GM19455 (cell line): ENCODE data around the gene COPB2.
"Not testable (repeated sequence)": the region's sequence is repeated elsewhere in the genome, so short reads cannot be mapped to it uniquely, and the experiment has no call there.

Experiments
- ATAC-seq: cut with Tn5 transposase; IDR thresholded peaks from one replicate; pipeline ENCODE4 v1.9.1; 2021; ENCODE audit not compliant: unreplicated experiment

Gene COPB2

DNA sequence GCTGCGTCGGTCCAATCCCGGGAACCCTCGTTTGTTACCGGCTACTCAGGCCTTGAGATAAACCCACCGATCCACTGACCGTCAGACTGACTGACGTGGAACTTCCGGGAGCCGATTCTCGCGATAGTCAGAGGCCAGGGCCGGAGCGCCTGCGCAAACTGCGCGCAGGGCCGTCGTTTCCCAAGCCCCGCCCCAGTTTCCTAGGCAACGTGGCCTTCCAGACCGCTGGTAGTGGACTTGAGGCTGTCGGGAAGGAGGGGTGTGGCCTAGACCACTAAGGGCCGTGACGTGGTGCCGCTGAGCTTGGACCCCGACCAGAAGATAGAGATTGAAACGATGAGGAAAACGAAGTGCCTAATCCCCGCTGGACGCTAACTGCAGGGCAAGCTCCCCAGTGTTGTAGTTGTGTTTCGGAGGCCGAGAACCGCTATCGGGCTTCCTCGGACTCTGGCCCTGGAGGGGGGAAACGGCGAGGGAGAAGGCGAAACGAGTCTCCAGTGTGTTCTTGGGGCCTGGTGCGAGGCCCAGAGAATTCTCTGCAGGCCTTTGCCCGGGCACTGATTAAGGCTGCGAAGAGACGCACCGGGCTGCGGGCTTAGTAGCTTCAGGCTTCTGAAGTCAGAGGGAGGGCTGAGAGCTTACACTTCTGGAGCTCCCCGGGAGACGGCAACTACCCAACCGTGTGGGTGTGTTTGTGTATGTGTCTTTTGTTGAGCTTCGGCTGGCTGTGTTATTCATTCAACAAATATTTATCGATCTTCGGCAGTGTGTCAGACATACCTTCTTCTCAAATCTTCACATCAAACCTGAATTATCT, at the start of gene COPB2:
Gene COPB2, minus strand, starts transcription at position 96 of the 817 bp plus-strand sequence. CDS start 97 bp downstream, outside the sequence.
- peak; percentile 98 for ATAC-seq

DNA sequence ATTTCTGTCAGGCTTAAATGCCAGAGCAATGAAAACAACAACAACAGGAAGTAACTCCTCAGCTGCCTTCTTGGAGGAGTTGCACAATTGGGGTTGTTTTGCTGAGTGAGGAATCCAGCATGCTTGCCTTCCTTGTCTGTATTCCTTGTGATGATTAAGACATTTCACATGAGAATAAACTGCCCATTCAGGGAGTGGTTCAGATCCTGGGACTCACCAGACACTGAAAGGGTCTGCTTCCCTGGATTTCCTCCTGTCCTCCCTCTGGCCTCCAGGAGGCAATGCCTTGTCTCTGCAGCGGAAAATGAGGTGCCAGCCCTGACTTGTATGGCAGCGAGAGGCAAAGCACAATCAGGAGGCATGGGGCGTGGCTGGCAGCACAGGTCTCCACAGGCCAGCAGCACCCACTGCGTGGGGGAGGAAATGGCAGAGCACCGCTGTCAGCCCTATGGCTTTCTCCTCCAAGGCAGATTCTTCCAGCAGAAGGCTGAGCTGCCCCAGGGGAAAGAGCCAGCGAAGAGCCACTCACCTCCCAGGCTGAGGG, 45.4 kb upstream of the COPB2 start:
- no peak for ATAC-seq

DNA sequence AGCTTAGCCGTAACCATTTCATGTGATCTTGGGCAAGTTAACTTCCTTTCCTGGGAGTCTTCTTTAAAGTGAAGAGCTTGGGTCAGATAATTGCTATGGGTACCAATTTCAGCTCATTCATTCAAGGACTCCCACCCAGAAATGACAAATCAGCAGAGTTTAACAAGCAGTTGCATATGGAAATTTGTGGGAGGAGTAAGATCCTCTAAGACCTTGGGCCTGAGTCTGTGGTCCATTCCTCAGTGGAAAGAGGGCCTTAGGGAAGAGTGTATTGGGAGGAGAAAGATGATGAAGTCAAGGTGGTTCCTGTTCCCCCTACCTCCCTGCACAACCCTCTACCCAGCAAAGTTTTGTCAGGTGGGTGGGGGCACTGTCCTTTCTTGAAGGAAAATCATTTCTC, 44.8 kb upstream of the COPB2 start:
- no peak for ATAC-seq

DNA sequence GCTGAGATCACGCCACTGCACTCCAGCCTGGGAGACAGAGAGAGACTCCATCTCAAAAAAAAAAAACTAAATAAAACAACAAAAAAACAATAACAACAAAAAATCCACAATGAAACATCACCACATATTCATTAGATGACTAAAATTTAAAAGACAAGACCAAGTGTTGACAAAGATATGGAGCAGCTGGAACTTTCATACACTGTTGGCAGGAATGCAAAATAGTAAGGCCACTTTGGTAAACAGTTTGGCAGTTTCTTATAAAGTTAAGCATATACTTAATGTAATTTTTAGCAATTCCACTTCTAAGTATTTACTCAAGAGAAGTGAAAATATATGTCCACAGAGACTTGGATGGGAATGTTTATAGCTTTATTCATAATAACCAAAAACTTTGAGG, 43.6 kb upstream of the COPB2 start:
- ATAC-seq, result no peak

DNA sequence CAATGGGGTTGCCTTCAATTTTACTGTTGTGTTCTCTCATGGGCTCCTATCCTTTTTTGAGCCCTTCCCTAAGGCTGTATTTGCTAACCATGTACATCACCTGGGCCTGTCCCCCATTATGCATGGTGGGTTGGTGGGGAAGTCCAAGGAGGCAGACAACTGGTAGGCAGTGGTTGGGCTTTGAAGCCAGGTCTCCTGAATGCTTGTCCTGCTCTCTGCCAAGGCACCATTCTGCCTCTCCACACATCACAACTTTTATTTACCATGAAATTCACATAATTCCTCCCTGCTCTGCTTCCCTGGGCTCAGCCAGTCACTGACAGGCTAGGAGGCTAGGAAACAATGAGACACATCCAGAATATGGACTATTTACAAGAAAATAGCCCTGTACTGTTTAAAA, 41.0 kb upstream of the COPB2 start:
- ATAC-seq, result no peak

DNA sequence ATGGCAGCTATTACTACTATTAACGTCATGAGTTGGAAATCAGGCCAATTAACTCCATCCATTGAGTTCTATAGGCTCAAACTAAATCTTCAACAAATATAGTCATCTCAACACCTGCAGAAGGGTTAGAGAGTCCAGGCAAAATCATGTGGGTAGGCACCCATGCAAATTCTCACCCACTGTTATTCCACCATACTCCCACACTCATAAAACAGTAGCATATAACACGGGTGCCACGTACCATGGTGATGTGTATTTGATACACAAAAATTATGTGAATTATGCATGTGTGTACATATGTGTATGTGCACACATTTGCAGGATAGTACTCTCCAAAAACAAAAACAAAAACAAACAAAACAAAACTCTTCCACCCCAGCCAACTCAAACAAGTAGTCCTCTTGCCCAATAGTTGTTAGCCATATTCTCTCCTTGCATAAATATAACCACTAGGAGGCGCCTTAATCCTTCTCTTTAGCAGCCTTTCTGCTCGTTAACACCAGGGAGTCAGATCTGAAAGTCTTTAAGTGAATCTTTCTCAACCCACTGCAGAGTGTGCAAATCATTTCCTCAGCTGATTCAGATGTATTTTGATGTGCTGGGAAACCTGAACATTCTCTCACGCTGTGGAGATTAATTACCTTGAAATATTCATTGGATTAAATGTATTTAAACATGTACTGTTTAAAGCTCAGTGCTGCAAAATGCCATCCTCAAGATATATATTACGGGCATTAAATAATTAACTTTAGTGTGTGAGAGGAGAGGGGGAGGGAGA, 38.0 kb upstream of the COPB2 start:
- peak; percentile 84 for ATAC-seq

DNA sequence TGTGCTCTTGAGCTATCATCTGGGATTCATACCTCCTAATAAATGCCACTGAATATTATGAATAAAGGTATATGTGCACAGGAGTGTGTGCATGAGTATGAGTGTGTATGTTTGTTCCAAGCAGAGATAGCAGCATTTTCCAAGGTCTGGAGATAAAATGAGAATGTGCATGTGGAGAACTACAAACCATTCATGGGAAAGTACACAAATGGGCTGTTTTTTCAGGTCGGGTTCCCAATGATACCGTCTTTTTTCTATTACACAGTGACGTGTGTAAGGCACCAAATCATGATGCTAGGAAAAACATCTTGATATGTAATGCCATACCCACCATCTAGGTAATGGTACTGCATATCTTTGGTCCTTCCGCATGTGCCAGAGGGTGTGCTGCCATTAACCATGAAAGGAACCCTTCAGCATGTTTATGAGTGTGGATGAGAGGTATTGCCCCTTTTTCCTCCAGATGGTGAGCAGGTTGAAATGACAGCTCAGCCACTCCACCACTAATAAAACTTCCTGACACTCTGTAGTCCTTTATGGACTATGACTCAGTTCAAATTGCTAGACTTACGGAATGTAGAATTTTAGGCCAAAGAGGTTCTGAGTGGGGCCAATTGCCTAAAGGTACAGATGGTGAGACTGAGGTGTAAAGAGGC, 36.4 kb upstream of the COPB2 start:
- ATAC-seq, result no peak

DNA sequence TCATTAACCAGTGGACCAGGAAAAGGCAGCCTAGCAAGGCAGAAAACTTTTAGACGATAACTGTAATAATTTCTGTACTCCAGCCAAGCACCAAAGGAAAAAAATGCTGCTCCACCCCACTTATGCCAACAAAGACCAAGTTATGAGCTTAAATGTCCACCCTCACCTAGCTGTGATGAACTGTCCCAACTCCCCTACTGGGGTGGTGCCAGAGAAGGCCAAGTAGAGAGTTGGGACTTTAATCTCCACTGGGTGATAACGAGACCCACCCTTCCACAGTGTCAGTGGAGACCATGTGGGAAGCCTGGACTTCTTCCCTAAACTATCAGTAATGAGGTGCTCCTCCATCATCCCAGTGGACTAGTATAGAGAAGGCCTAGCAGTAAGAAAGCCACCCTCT, 33.8 kb upstream of the COPB2 start:
- no peak for ATAC-seq

DNA sequence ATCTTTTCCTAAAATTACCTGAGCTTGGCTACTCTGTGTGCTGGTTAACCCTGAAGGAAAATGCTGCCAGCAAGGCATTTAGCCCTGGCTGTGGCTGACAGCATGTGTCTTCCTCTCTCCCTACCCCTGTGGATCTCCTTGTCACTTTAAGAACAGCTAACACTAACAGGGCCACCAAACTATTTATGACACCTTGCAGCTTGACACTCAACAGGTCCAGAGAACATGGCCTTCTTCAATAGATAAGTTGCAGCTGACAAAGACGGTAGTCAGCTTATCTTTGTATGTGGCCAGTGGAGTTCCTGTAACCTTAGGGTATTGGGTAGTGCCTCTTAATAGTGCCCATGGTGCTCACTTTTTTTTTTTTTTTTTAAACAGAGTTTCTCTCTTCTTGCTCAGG, 32.0 kb upstream of the COPB2 start:
- ATAC-seq, result no peak

DNA sequence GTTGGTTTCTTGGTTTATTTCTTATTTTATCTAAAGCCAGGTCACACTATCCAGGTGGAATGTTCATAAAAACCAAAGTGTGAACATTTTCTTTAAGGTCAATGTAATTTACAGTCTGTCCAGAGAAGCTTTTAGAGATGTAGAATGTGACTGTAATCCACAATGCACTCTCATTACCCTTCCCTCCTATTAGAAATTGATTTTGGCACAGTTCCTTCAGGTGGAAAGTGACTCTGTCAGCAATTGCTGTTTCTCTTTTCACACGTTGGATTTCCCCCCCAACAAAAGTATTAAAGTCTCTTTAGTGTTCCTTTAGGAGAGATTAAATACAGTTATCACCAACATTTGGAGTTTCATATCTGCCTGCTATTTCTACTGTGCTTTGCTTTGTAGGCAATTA, 31.6 kb upstream of the COPB2 start:
- ATAC-seq, result no peak

DNA sequence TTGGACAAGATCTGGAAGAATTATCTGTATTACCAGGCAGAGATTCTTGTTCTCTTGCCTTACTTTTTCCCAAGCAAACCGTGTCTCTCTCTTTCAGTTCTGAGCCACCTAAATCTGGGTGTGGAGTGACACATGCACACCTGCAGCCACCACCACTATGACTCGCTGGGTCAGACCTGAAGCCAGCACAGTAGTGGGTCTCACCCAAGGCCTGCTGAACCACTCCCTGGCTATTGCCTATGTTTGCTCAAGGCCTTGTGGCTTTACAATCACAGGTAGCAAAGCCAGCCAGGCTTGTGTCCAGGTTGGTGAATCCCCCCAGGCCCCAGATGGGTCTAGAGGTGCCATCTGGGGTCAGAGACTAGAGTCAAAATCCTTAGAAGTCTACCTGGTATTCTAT, 28.7 kb upstream of the COPB2 start:
- no peak for ATAC-seq

DNA sequence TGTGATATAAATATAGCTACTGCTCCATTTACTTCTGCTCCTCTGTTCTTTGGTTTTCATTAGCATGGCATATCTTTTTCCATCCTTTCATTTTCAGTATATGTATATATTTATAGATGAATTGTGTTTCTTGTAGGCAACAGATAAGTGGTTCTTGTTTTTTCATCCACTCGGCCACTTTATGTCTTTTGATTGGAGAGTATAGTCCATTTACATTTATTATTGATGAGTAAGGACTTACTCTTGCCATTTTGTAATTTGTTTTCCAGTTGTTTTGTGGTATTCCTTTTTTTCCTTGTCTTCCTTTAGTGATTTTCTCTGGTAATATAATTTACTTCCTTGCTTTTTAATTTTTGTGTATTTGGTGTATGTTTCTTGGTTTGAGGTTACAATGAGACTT, 26.8 kb upstream of the COPB2 start:
- no peak for ATAC-seq

DNA sequence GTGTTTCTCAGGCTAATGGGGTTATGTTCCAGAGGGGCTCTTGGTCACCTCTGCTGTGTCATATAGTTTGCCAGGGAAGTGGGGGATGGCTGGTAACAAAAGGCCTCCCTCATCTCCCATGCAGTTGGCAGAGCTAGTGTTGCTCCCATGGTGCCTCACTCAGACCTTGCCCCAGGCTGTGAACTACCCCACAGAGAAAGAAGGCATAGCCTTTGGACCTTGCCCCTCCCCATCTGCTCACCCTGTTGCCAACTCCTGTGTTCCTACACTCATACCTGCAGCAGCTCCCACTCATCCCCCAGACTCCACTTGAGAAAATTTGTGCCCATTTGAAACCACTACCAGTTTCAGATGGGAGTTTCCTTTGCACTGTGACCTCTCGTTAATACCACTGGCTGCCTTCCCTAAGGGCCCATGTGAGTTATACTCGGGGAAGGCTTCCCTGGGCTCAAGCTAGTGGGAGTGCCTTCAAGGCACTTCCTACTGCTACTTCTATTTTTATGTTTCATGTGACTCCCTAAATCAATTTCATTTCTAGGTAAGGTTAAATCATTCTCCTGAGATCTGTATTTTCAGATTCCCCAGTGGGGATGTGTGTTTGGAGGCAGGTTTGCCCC, 25.3 kb upstream of the COPB2 start:
- no peak for ATAC-seq

DNA sequence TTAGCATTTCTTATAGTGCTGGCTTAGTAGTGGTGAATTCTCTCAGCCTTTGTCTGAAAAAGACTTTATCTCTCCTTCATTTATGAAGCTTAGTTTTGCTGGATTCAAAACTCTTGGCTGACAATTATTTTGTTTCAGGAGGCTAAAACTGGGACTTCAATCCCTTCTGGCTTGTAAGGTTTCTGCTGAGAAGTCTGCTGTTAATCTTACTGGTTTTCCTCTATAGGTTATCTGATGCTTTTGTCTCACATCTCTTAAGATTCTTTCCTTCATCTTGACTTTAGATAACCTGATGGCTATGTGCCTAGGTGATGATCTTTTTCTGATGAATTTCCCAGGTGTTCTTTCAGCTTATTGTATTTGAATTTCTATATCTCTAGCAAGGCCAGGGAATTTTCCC, 23.4 kb upstream of the COPB2 start:
- ATAC-seq, result not testable (repeated sequence)

DNA sequence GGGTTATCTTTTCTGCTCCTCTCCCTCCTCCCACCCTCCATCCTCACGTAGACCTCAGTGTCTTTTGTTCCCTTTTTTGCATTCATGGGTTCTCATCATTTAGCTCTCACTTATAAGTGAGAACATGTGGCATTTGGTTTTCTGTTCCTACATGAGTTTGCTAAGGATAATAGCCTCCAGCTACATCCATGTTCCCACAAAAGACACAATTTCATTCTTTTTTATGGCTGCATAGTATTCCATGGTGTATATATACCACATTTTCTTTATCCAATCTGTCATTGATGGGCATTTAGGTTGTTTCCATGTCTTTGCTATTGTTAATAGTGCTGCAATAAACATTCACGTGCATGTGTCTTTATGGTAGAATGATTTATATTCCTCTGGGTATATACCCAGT, 11.7 kb upstream of the COPB2 start:
- not testable (repeated sequence) for ATAC-seq

DNA sequence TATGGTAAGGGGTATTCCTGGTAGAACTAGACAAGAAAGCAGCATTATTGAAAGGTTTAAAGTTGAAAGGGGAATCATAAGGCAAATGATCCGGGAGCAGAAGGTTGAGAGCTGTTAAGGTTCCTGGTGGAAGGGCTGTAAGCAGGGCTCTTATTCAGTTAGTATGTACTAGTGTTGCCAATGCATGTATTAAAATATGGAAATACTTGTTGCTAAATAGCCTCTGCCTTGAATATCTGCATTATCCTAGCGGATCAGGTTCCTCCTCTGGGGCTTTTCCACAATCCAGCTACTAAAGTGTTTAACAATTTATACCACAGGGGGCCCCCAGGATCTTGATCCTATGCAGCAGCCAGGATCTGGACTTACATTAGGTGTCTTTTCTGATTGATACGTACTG, 7.3 kb upstream of the COPB2 start:
- ATAC-seq, result no peak

DNA sequence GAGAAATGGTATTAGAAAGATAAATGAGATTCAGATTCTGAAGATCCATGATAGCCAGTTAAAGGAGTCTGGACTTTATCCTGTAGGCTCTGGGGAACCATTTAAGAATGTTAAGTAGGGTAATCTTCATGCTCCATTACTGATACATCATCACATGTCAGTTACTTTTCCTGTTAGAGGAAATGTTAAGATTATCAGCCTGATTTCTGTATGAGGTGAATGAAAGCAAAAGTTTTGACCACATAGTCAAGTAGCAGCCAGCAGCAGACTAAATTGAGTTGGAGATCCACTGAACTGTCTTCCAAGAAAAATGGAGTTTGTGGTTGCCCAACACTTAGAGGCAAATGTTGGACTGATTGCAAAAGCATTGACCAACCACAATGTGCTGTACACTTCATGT, 4.7 kb upstream of the COPB2 start:
- no peak for ATAC-seq

DNA sequence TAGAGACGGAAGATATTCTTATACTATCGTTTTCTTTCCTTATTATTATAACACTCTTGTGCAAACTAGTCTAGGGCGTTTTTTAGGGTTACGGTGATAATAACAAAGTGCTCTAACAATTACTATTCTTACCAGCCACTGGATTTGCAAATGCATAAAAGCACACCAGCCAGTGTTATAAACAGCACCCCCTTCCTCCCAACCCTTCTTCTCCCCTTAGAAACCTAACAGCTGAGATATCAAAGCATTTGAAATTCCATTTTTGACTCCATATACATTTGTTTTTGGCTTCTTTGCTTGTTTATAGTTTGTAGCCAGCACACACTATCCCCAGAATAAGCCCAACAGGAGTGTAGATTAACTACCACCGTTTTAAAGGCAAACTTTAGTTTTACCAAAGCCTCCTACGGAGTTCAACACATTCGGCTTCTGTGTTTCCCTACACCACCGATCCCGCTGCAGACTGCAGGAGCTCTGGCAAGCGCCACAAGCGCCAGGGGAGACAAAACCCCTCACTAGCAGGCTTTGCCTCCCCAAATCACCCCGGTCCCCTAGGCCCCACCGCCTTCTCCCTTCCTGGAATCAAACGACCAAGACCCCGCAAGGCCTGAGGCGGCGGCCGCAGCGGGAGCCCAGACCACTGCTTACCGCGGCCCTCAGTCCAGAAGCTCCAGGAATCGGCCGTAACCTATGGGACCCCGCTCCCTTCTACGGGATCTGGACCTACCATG, 461 bp downstream of the COPB2 start:
- peak; percentile 36 for ATAC-seq

DNA sequence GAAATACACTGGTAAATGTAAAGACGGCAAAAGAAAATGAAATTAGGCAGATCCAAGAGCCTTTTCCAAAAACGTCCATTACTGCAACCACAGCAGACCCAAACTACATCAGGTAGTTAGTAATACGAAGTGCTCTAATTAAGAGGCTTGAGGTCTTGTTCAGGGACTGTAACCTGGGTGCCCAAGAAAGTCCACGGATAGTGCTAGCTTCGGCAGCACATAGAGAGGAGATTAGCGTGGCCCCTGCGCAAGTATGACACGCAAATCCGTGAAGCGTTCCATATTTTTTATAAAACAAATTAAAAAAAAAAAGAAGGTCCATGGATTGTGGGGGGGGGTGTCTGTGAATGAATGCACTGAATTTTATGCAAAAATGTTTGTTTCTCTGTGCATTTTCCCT, 1.4 kb downstream of the COPB2 start:
- ATAC-seq, result no peak

DNA sequence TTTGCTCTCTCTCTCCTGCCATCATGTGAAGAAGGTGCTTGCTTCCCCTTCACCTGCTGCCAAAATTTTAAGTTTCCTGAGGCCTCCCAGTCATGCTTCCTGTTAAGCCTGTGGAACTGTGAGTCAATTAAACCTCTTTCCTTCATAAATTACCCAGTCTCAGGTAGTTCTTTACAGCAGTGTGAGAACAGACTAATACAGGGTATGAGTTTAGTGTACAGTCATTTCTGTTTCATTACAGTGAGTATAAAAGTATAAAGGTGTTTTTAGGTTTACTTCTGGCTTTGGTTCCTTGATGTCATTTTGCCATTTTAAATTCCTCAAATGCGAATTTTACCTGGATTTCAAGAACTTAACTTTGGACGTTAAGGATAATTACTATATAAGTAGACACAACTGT, 7.2 kb downstream of the COPB2 start:
- ATAC-seq, result not testable (repeated sequence)
